GM12878 (cell line): Measurements from ENCODE around the gene PAM16. TPM values are rescaled to one million over a fixed set of nuclear protein-coding genes. Genes with fewer than 3 reads are reported as not detected.

Experiments used
- ATAC-seq: fragments of 200-7000 bp; cut with Tn5 transposase; 3 replicates; pipeline ENCODE4 v1.9.1; 2020; ENCODE audit warnings: mild to moderate bottlenecking, moderate library complexity
- BruUV-seq: library from RNA; stranded (reverse); fragments of 400-500 nt; replicated peaks from 2 replicates; lab custom pipeline; 2021; lab: Mats Ljungman, UMichigan
- CTCF ChIA-PET: fragments of 300-600 bp; sonication (Branson Sonifier 250); formaldehyde crosslinking; extraction: SDS; loops from one replicate; lab custom pipeline; 2021; ENCODE audit warnings: inconsistent platforms; lab: Yijun Ruan, JAX
- POLR2A ChIA-PET: fragments of 350-600 bp; formaldehyde crosslinking; extraction: SDS; loops from one replicate; lab custom pipeline; 2021; ENCODE audit warnings: inconsistent platforms; lab: Charles Lee
- RAD21 ChIA-PET: fragments of 300-600 bp; sonication (Branson Sonifier 250); formaldehyde crosslinking; loops from one replicate; lab custom pipeline; 2023; ENCODE audit warnings: antibody characterized with exemption; ENCODE audit not compliant: unreplicated experiment; lab: Charles Lee
- SMC1A ChIA-PET: fragments of 300-600 bp; sonication (Branson Sonifier 250); formaldehyde crosslinking; loops from one replicate; lab custom pipeline; 2023; ENCODE audit not compliant: unreplicated experiment, uncharacterized antibody; lab: Charles Lee
- DNase-seq: peaks from one replicate; pipeline ENCODE4 v3.0.0-alpha.2; 2011; ENCODE audit warnings: low read depth, low spot score
- FAIRE-seq: peaks from 3 replicates; lab custom pipeline; 2011; peaks lifted over from hg19 to GRCh38; lab: Jason Lieb, UNC
- H2AFZ ChIP-seq: 2 replicates; pipeline ENCODE4 v1.6.0; 2011; ENCODE audit warnings: low read depth, low read length, control low read depth; ENCODE audit not compliant: control insufficient read depth
- H3K27ac ChIP-seq: 2 replicates; pipeline ENCODE4 v1.5.1; 2011; ENCODE audit warnings: control low read depth; ENCODE audit not compliant: control insufficient read depth, insufficient read depth
- H3K27me3 ChIP-seq, 2 experiments: replicated peaks in 1 of 2; 2 replicates each; pipeline versions ENCODE4 v1.6.0 to v1.6.1; 2011; ENCODE audit warnings: low read length in 1 of 2; ENCODE audit not compliant: control insufficient read depth in 2 of 2, insufficient read depth in 2 of 2
- H3K36me3 ChIP-seq, 2 experiments: 2 replicates each; pipeline ENCODE4 v1.5.1; 2011; ENCODE audit warnings: low read length in 1 of 2; ENCODE audit not compliant: control insufficient read depth in 2 of 2, insufficient read depth in 2 of 2
- H3K4me1 ChIP-seq: 2 replicates; pipeline ENCODE4 v1.6.1; 2011; ENCODE audit warnings: mild to moderate bottlenecking, low read length, moderate library complexity, mixed read lengths; ENCODE audit not compliant: control insufficient read depth, insufficient read depth
- H3K4me2 ChIP-seq: 2 replicates; pipeline ENCODE4 v1.6.0; 2011; ENCODE audit warnings: control low read depth; ENCODE audit not compliant: control insufficient read depth, insufficient read depth
- H3K4me3 ChIP-seq: fragments of 200-600 bp; sonication (generic); 2 replicates; pipeline ENCODE4 v1.5.1; 2016
- H3K79me2 ChIP-seq: 2 replicates; pipeline ENCODE4 v1.6.0; 2011; ENCODE audit warnings: low read length; ENCODE audit not compliant: control insufficient read depth, insufficient read depth
- H3K9ac ChIP-seq: 2 replicates; pipeline ENCODE4 v1.8.0; 2011; ENCODE audit warnings: low read length, control low read depth, mixed read lengths; ENCODE audit not compliant: control insufficient read depth, insufficient read depth
- H3K9me3 ChIP-seq: replicated peaks from 3 replicates; pipeline ENCODE4 v1.5.1; 2011; ENCODE audit warnings: mild to moderate bottlenecking, low read length; ENCODE audit not compliant: control insufficient read depth, insufficient read depth
- H4K20me1 ChIP-seq: 2 replicates; pipeline ENCODE4 v1.6.0; 2011; ENCODE audit not compliant: control insufficient read depth, insufficient read depth
- E4F1 ChIP-seq: fragments of 450-650 bp; IDR thresholded peaks from 2 replicates; pipeline ENCODE4 v1.6.1; 2018; ENCODE audit warnings: borderline replicate concordance, mild to moderate bottlenecking; ENCODE audit not compliant: partially characterized antibody
- JUND ChIP-seq: IDR thresholded peaks from 2 replicates; pipeline ENCODE4 v1.6.1; 2012; ENCODE audit warnings: low read depth, mild to moderate bottlenecking, low read length, improper control_type of control experiment, moderate library complexity
- LARP7 ChIP-seq: fragments of 450-650 bp; IDR thresholded peaks from 2 replicates; pipeline ENCODE4 v1.6.1; 2017; ENCODE audit warnings: mild to moderate bottlenecking
- RB1 ChIP-seq: fragments of 450-650 bp; formaldehyde crosslinking; IDR thresholded peaks from 2 replicates; pipeline ENCODE4 v1.6.1; 2017; ENCODE audit warnings: mild to moderate bottlenecking, borderline replicate concordance
- REST ChIP-seq: IDR thresholded peaks from 2 replicates; pipeline ENCODE4 v1.6.1; 2012; ENCODE audit warnings: mild to moderate bottlenecking, low read depth, low read length
- RUNX3 ChIP-seq: IDR thresholded peaks from 2 replicates; pipeline ENCODE4 v1.6.1; 2012; ENCODE audit warnings: low read length, inconsistent platforms
- SP1 ChIP-seq: IDR thresholded peaks from one replicate; pipeline ENCODE4 v1.6.1; 2011; ENCODE audit warnings: low read depth, low read length
- WGBS: methylation state at CpG from one replicate; pipeline ENCODE4 v1.1.6; 2016; ENCODE audit warnings: low lambda C conversion rate; ENCODE audit not compliant: insufficient replicate concordance, insufficient coverage; ENCODE audit errors: missing lambda C conversion rate; 5-methylcytosine and 5-hydroxymethylcytosine counted together
- in situ Hi-C: fragments of 300-500 bp; cut with MboI; formaldehyde crosslinking; loops from 9 replicates; pipeline ENCODE4 v1.14.3; 2018; ENCODE audit warnings: mixed read lengths
- intact Hi-C: fragments of 100-400 bp; cut with micrococcal nuclease; formaldehyde crosslinking; loops from one replicate; pipeline ENCODE4 v1.14.2; 2022; ENCODE audit not compliant: unreplicated experiment
- polyA plus RNA-seq, 11 experiments: library from polyadenylated mRNA; depleted of rRNA in 4 of 11; unstranded in 6 of 11; stranded (reverse) in 5 of 11; fragments of >200 nt; fragmentation: Nextera tagmentation in 4 of 11; fragmentation: Illumina TruSeq in 1 of 11; extraction: Ambion mirVana in 4 of 11; extraction: Trizol in 1 of 11; gene quantifications; 1 replicate in 1 of 11; 2 replicates in 10 of 11; pipeline versions ENCODE4 v1.2.1 to v1.2.3, GENCODE V29; 2011 to 2016; ENCODE audit warnings: inconsistent platforms in 2 of 11, missing spikeins in 2 of 11, low read depth in 1 of 11
- total RNA-seq, 4 experiments: library from RNA; depleted of rRNA in 3 of 4; stranded (reverse); fragments of >200 nt in 3 of 4; fragmentation: Illumina TruSeq in 1 of 4; extraction: Trizol in 1 of 4; gene quantifications; 2 replicates each; pipeline versions ENCODE4 v1.2.1 to v1.2.3, GENCODE V29; 2013 to 2021

PAM16 gene
- total and polyA plus RNA-seq, 10 of the 15 experiments (the other 5 are each of a cell fraction or from before 2014, with no cell fraction given): 18.5 to 94.3 (median 51.5) TPM

GRCh38 chr16:4393240-4393600, 42.1 kb upstream of the PAM16 start (continued):
- TF ChIP-seq RB1: no peak
- no peak for TF ChIP-seq RUNX3
- no peak for TF ChIP-seq JUND

GRCh38 chr16:4392382-4393239, 41.5 kb upstream of the PAM16 start:
- no peaks in the 10 kb centered on the region for H3K27me3 ChIP-seq
- in situ Hi-C loops (no loop called here), intact Hi-C loops (no loop called here)
- no peak for FAIRE-seq
- TF ChIP-seq SP1: no peak
- TF ChIP-seq E4F1: no peak
- no peak for TF ChIP-seq REST
- no peak for TF ChIP-seq LARP7
- H3K27ac ChIP-seq: no peak overlapping the region
- peaks cover 15 to 38% of the 10 kb centered on the region in 2 experiments for H3K36me3 ChIP-seq
- BruUV-seq: no TSS peak
- H3K9ac ChIP-seq: no peak overlapping the region
- H3K9me3 ChIP-seq: no peaks in the 10 kb centered on the region
- no peak overlapping the region for H3K4me2 ChIP-seq
- no peak for DNase-seq
- no peaks in the 10 kb centered on the region for H3K79me2 ChIP-seq
- ChIA-PET SMC1A (no interaction called here), CTCF (interaction anchor here (0.5 to 1.8 kb wide), 4 partner anchors 10 to 83 kb away, joined by 3 to 5 read pairs (median 4); partner anchors contain the start of genes GLIS2 and PAM16), POLR2A (no interaction called here), RAD21 (interaction anchor here (0.5 kb wide), 1 partner anchor 103 kb away, joined by 3 read pairs; no protein-coding TSS in a partner anchor)
- H3K4me1 ChIP-seq: no peaks in the 10 kb centered on the region
- 77% methylated on average over 15 of the region's 27 CpGs for WGBS
- no peak overlapping the region for H2AFZ ChIP-seq
- no peaks in the 10 kb centered on the region; the same call in 1 of the 2 replicates for H4K20me1 ChIP-seq
- no peak for ATAC-seq
- no peak overlapping the region for H3K4me3 ChIP-seq
